NCI-H446 treated with DMSO at 0.1 percent for 48 hours (cell line): ENCODE data around the gene TAS2R14.

Experiments
- DNase-seq: peaks from one replicate; lab custom pipeline; 2025; lab: John Stamatoyannopoulos, UW

Gene TAS2R14

DNA sequence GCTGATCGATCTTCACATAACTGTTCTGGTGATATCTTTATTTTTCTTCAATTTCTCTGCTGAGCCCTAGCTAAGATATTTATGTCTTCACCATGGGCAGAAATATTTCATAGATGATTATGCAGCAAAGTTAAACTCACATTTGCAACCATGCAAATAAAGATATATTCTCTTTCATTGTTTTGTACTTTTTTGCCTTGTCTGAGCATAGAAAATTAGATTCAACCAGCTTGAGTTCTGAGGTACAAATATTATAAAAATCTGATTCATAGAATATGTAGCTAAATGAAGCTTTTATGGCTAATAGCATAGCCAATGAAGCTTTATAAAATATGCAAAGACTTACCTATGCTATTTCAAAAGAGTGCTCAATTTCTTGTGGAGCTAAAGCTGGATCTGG, 29.6 kb downstream of the TAS2R14 start, which contains the start of gene TAS2R13:
Gene TAS2R13 (minus strand): TSS at position 101 of the 400 bp plus-strand sequence. CDS start 264 bp downstream, outside the sequence.
- no peak for DNase-seq

- no peak for DNase-seq
Observed at GRCh38 chr12:10904686-10905085, 34.4 kb downstream of the TAS2R14 start.

GRCh38 chr12:10901427-10901826, 37.6 kb downstream of the TAS2R14 start:
- no peak for DNase-seq

GRCh38 chr12:10900972-10901371, 38.1 kb downstream of the TAS2R14 start:
- no peak for DNase-seq

DNA sequence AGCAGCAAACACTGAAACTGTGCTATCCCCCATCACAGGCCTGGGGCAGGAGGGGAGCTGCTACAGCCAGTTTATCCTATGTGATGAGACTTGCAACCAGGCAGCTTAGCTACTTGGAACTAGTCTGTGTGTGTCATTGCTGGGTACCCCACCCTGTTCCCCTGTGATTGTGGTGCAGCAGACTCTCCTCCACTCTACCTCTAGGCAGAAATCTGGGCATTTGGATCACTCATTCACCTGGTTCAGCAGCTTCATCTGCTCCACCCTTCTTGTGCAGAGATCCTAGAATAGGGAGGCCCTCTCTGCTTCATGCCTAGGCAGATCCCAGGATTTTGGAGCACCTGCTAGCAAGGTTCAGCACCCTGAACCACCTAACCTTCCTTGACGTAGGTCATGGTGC, 38.5 kb downstream of the TAS2R14 start:
- no peak for DNase-seq

GRCh38 chr12:10896854-10897253, 42.2 kb downstream of the TAS2R14 start:
- DNase-seq: no peak

GRCh38 chr12:10891937-10892336, 47.1 kb downstream of the TAS2R14 start:
- DNase-seq: no peak

DNA sequence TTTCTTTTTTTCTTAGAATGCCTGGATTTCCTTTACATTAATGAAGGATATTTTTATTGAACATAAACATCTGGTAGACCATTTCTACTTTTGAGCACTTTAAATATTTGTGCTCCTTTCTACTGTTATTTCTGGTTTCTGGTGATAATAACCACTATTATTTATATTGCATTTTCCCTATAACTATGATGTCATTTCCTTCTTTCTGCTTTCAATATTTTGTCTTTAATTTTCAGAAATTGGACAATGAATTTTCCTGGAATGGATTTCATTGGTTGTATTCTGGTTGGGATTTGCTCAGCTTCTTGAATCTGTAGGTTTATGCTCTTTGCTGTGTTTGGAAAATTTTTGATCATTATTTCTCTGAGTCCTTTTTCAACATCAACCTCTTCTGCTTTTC, 49.8 kb downstream of the TAS2R14 start:
- no peak for DNase-seq
